ENCODE results near the gene PLAAT5. TPM values are rescaled to one million over a fixed set of nuclear protein-coding genes. Genes with fewer than 3 reads are reported as not detected.

The PLAAT5 gene
- total and polyA plus RNA-seq, 4 experiments from 2014 or later, result not detected

DNA sequence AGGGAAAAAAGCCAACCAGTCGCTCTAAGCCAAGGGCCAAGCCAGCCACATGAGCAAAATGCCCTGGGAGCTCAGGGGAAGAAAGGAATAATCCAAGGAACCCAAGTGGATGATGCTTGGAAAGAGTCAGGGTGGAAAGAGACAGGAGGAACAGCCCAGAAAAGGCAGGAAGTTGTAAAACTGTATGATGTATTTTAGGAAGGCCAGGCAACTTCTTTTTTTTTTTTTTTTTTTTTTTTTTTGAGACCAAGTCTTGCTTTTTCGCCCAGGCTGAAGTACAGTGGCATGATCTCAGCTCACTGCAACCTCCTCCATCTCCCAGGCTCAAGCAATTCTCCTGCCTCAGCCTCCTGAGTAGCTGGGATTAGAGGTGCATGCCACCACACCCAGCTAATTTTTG, 16.5 kb upstream of the PLAAT5 start:
- H3K36me3 Mint-ChIP-seq, result no peaks in the 10 kb centered on the region
- Histone ChIP-seq H3K9me3 (ENCODE audit: control insufficient read depth in 1 of 2, low read length in 2 of 2) (no peaks in the 10 kb centered on the region), H3K27ac (ENCODE audit: low read depth, low read length) (no peak overlapping the region), H3K4me1 (ENCODE audit: insufficient read depth, low read length) (peaks cover 14% of the 10 kb centered on the region), H3K4me3 (ENCODE audit: low read length in 2 of 2) (no peak overlapping the region), H3K36me3 (ENCODE audit: insufficient read depth, low read length) (no peaks in the 10 kb centered on the region), H3K27me3 (ENCODE audit: insufficient read depth, low read length) (no peaks in the 10 kb centered on the region)
- peaks cover 3 to 12% (median 6%) of the 10 kb centered on the region in 4 donors for H3K4me1 Mint-ChIP-seq
- ChIA-PET POLR2A (ENCODE audit: partially characterized antibody) (interaction anchor here (1.5 to 2.6 kb wide), 2 partner anchors 12 to 30 kb away, joined by 3 to 7 read pairs; partner anchors contain the start of gene PLAAT4), CTCF (ENCODE audit: partially characterized antibody) (interaction anchor here (0.9 to 5.1 kb wide), 7 partner anchors 11 to 151 kb away, joined by 3 to 24 read pairs (median 5); partner anchors contain the start of gene PLAAT4)
- H3K27ac Mint-ChIP-seq, result no peak overlapping the region
- peaks cover 0 to 2% (median 0%) of the 10 kb centered on the region in 8 donors for H3K9me3 Mint-ChIP-seq
- intact Hi-C loops (cut with micrococcal nuclease), result no loop called here
- H3K27me3 Mint-ChIP-seq, result no peaks in the 10 kb centered on the region
- H3K4me3 Mint-ChIP-seq, result no peak overlapping the region
- DNase-seq, result no peak

DNA sequence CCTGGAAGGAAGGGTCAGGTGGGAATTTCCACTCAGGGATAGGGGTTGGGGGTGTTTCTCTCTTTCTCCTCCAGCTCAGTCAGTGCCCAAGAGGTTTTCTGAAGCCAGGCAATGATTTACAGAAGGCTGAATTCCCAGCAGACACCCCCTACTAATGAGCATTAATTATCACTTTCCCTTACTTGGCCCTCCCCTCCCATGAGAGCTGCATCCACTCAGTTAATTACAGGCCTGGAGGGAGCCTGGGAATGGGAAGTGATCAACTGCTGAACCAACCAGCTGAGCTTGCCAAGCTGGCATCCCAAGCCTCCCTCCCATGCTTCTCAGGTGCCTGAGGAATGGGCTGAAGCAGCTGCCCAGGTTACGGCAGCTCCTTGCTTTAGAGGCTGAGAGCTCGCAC, 15.9 kb upstream of the PLAAT5 start:
- H3K9me3 Mint-ChIP-seq, result peaks cover 0 to 4% (median 2%) of the 10 kb centered on the region in 8 donors
- ChIA-PET POLR2A (ENCODE audit: partially characterized antibody) (interaction anchor here (1.1 to 2.6 kb wide), 3 partner anchors 12 to 30 kb away, joined by 3 to 7 read pairs (median 3); partner anchors contain the start of gene PLAAT4), CTCF (ENCODE audit: partially characterized antibody) (interaction anchor here (0.9 to 5.1 kb wide), 2 partner anchors 27 to 132 kb away, joined by 3 to 24 read pairs; no protein-coding TSS in a partner anchor)
- H3K27ac ChIP-seq (ENCODE audit: low read depth, low read length), result no peak overlapping the region
- peaks cover 3 to 18% (median 9%) of the 10 kb centered on the region in 4 donors for H3K4me1 Mint-ChIP-seq
- no peaks in the 10 kb centered on the region for H3K27me3 ChIP-seq (ENCODE audit: insufficient read depth, low read length)
- H3K4me3 ChIP-seq (ENCODE audit: low read length in 2 of 2), result no peak overlapping the region
- no peaks in the 10 kb centered on the region for H3K36me3 ChIP-seq (ENCODE audit: insufficient read depth, low read length)
- no peak overlapping the region for H3K4me3 Mint-ChIP-seq
- H3K27me3 Mint-ChIP-seq, result no peaks in the 10 kb centered on the region
- no peaks in the 10 kb centered on the region for H3K36me3 Mint-ChIP-seq
- H3K4me1 ChIP-seq (ENCODE audit: insufficient read depth, low read length), result peaks cover 20% of the 10 kb centered on the region
- H3K9me3 ChIP-seq (ENCODE audit: control insufficient read depth in 1 of 2, low read length in 2 of 2), result no peaks in the 10 kb centered on the region
- DNase-seq, result no peak
- H3K27ac Mint-ChIP-seq, result peak overlapping the region in 1 of 7 donors; percentile 23
- intact Hi-C loops (cut with micrococcal nuclease), result no loop called here

DNA sequence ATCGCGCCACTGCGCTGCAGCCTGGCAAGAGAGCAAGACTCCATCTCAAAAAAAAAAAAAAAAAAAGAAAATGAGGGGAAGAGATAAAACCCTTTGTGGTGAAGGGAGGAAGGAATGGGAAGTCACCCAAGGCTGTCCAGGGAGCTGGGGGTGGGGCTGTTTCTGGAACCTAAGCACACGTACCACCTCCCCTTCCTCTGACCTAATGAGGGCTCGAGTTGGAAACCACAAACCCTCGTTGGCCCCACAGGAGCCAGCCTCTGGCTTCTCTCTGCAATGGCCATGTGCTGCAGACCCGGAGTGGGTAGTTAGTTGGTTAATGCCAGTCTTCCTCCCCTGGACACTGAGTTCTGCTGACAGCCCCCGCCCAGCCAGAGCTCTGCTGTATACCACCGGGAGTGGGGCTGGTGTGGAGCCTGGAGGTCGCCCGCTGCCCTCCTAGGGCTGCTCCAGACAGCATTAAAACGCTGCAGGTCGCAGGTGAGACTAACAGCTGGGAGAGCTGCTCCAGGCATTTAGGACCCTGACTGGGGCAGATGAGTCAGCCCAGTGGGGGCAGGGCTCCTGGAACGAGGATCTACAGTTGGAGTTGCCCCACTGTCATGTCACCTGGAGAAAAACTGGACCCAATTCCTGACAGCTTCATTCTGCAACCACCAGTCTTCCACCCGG, 15.0 kb upstream of the PLAAT5 start, which contains the start of gene LGALS12:
LGALS12 (plus strand) TSS at position 228 of the 672 bp plus-strand sequence; CDS start at position 603, 375 bp downstream.
- no peak within 1 kb of the TSS for H3K27ac ChIP-seq (ENCODE audit: low read depth, low read length)
- DNase-seq, result no peak
- H3K4me1 Mint-ChIP-seq, result peaks cover 3 to 18% (median 9%) of the 10 kb centered on the region in 4 donors
- H3K9me3 ChIP-seq (ENCODE audit: control insufficient read depth in 1 of 2, low read length in 2 of 2), result no peaks in the 10 kb centered on the region
- ChIA-PET CTCF (ENCODE audit: partially characterized antibody) (interaction anchor here (0.9 to 5.1 kb wide), 2 partner anchors 26 to 133 kb away, joined by 3 to 24 read pairs; no protein-coding TSS in a partner anchor), POLR2A (ENCODE audit: partially characterized antibody) (interaction anchor here (1.1 to 2.6 kb wide), 2 partner anchors 17 to 31 kb away, joined by 3 to 7 read pairs; partner anchors contain the start of gene PLAAT4)
- H3K27me3 Mint-ChIP-seq, result no peaks in the 10 kb centered on the region
- peaks cover 0 to 8% (median 4%) of the 10 kb centered on the region in 8 donors for H3K9me3 Mint-ChIP-seq
- peaks cover 20% of the 10 kb centered on the region for H3K4me1 ChIP-seq (ENCODE audit: insufficient read depth, low read length)
- H3K4me3 Mint-ChIP-seq, result no peak within 1 kb of the TSS
- H3K4me3 ChIP-seq (ENCODE audit: low read length in 2 of 2), result no peak within 1 kb of the TSS
- no peaks in the 10 kb centered on the region for H3K36me3 ChIP-seq (ENCODE audit: insufficient read depth, low read length)
- intact Hi-C loops (cut with micrococcal nuclease), result no loop called here
- H3K27me3 ChIP-seq (ENCODE audit: insufficient read depth, low read length), result no peaks in the 10 kb centered on the region
- H3K36me3 Mint-ChIP-seq, result no peaks in the 10 kb centered on the region
- H3K27ac Mint-ChIP-seq, result peak within 1 kb of the TSS in 1 of 7 donors; percentile 23

DNA sequence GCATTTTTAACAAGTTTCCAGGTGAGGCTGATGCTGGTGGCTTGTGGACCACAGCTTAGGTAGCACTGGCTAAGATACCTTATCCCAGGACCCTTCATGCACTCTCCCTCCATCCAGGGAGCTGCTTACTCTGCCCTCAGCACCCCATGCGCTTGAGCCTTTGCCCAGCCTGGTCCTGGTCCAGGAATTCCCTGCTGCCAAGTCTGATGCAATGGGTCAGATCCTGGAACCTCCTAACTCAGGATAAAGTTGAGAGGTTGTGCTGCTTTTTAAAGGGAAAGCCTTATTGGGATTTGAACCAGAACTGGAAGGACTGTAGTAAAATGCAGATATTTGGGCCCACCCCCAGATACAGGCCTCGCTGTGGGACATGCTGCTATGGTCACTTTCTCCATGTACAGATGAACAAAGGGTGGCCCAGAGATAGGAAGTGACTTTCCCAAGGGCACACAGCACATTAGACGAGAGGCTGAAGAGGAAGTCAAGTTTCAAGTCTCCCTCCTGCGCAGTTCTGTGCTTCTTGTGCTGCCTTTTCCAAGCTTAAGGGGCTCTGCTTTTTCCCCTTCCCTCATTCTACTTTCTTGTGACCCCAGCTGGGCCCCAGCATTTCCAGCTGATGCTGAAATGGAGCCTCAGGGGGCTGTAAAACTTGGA, 14.1 kb upstream of the PLAAT5 start:
- H3K4me3 ChIP-seq (ENCODE audit: low read length in 2 of 2), result no peak overlapping the region
- peaks cover 0 to 7% of the 10 kb centered on the region in 2 donors for H3K36me3 Mint-ChIP-seq
- H3K9me3 ChIP-seq (ENCODE audit: control insufficient read depth in 1 of 2, low read length in 2 of 2), result no peaks in the 10 kb centered on the region
- no peaks in the 10 kb centered on the region for H3K27me3 Mint-ChIP-seq
- H3K4me1 Mint-ChIP-seq, result peaks cover 3 to 18% (median 9%) of the 10 kb centered on the region in 4 donors
- no peaks in the 10 kb centered on the region for H3K27me3 ChIP-seq (ENCODE audit: insufficient read depth, low read length)
- H3K36me3 ChIP-seq (ENCODE audit: insufficient read depth, low read length), result no peaks in the 10 kb centered on the region
- no peak overlapping the region for H3K4me3 Mint-ChIP-seq
- H3K9me3 Mint-ChIP-seq, result peaks cover 2 to 17% (median 12%) of the 10 kb centered on the region in 8 donors
- DNase-seq, result no peak
- peaks cover 20% of the 10 kb centered on the region for H3K4me1 ChIP-seq (ENCODE audit: insufficient read depth, low read length)
- H3K27ac Mint-ChIP-seq, result no peak overlapping the region
- ChIA-PET CTCF (ENCODE audit: partially characterized antibody) (interaction anchor here (1.0 to 5.1 kb wide), 3 partner anchors 25 to 32 kb away, joined by 3 to 24 read pairs (median 6); partner anchors contain the start of gene PLAAT4), POLR2A (ENCODE audit: partially characterized antibody) (no interaction called here)
- intact Hi-C loops (cut with micrococcal nuclease), result no loop called here
- H3K27ac ChIP-seq (ENCODE audit: low read depth, low read length), result no peak overlapping the region

DNA sequence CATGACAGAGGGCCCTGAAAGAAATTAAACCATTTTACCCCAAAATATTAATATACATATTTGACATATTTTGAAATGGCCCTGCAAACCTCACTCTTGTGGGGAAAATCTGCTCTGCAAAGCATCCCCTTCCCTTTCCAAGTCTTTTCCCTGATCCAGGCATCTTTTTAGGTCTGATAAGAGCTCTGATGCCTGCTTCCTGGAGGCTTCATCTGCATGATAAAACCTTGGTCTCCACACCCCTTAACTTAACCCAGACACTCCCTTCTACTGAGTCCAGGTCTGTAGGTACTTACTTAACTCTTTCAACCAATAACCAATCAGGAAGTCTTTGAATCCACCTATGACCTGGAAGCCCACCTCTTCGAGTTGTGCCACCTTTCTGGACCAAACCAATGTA, 13.1 kb upstream of the PLAAT5 start:
- Mint-ChIP-seq H3K36me3 (peaks cover 0 to 16% of the 10 kb centered on the region in 2 donors), H3K9me3 (peaks cover 2 to 25% (median 22%) of the 10 kb centered on the region in 8 donors), H3K27ac (peak overlapping the region in 1 of 7 donors; percentile 25), H3K4me1 (peaks cover 3 to 18% (median 9%) of the 10 kb centered on the region in 4 donors), H3K4me3 (no peak overlapping the region), H3K27me3 (no peaks in the 10 kb centered on the region)
- CTCF ChIA-PET (ENCODE audit: partially characterized antibody), result interaction anchor here (1.0 kb wide), 2 partner anchors 25 to 33 kb away, joined by 3 to 6 read pairs; partner anchors contain the start of gene PLAAT4
- no peak for DNase-seq
- no peak overlapping the region for H3K27ac ChIP-seq (ENCODE audit: low read depth, low read length)
- no peaks in the 10 kb centered on the region for H3K27me3 ChIP-seq (ENCODE audit: insufficient read depth, low read length)
- intact Hi-C loops (cut with micrococcal nuclease), result no loop called here
- POLR2A ChIA-PET (ENCODE audit: partially characterized antibody), result no interaction called here
- peaks cover 20% of the 10 kb centered on the region for H3K4me1 ChIP-seq (ENCODE audit: insufficient read depth, low read length)
- H3K4me3 ChIP-seq (ENCODE audit: low read length in 2 of 2), result no peak overlapping the region
- peaks cover 0 to 4% of the 10 kb centered on the region in 2 donors for H3K9me3 ChIP-seq (ENCODE audit: control insufficient read depth in 1 of 2, low read length in 2 of 2)
- H3K36me3 ChIP-seq (ENCODE audit: insufficient read depth, low read length), result no peaks in the 10 kb centered on the region

DNA sequence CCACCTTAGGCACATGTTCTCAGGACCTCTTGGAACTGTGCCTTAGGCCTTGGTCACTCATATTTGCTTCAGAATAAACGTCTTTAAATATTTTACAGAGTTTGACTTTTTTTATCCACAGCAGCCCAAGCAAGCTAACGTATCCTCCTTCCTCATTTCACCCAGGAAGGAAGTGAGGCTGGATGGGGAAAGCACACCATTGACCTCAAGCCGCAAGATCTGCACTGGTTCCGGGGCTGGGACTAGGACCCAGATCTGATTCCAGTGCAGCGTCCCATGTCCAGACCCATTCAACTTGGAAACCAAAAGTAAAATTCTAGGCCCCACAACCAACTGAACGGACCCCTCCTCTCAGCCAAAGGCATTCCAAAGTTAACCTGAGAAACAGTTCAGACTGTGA, 12.5 kb upstream of the PLAAT5 start:
- ChIA-PET CTCF (ENCODE audit: partially characterized antibody) (no interaction called here), POLR2A (ENCODE audit: partially characterized antibody) (no interaction called here)
- Histone ChIP-seq H3K27me3 (ENCODE audit: insufficient read depth, low read length) (no peaks in the 10 kb centered on the region), H3K36me3 (ENCODE audit: insufficient read depth, low read length) (no peaks in the 10 kb centered on the region), H3K27ac (ENCODE audit: low read depth, low read length) (no peak overlapping the region), H3K4me3 (ENCODE audit: low read length in 2 of 2) (no peak overlapping the region), H3K9me3 (ENCODE audit: control insufficient read depth in 1 of 2, low read length in 2 of 2) (peaks cover 0 to 4% of the 10 kb centered on the region in 2 donors), H3K4me1 (ENCODE audit: insufficient read depth, low read length) (peaks cover 20% of the 10 kb centered on the region)
- peaks cover 2 to 30% (median 23%) of the 10 kb centered on the region in 8 donors for H3K9me3 Mint-ChIP-seq
- peaks cover 1 to 4% of the 10 kb centered on the region in 2 donors for H3K27me3 Mint-ChIP-seq
- H3K36me3 Mint-ChIP-seq, result peaks cover 0 to 16% of the 10 kb centered on the region in 2 donors
- H3K4me3 Mint-ChIP-seq, result no peak overlapping the region
- H3K27ac Mint-ChIP-seq, result no peak overlapping the region
- intact Hi-C loops (cut with micrococcal nuclease), result no loop called here
- H3K4me1 Mint-ChIP-seq, result peaks cover 3 to 18% (median 9%) of the 10 kb centered on the region in 4 donors
- DNase-seq, result no peak
